HG03039 (cell line): ENCODE results near the gene LITAFD.
"Not testable (repeated sequence)": the region's sequence is repeated elsewhere in the genome, so short reads cannot be mapped to it uniquely, and the experiment has no call there.

Source experiments
- ATAC-seq: cut with Tn5 transposase; IDR thresholded peaks from one replicate; pipeline ENCODE4 v1.9.1; 2021; ENCODE audit warnings: mild to moderate bottlenecking, moderate library complexity; ENCODE audit not compliant: unreplicated experiment

LITAFD gene

DNA sequence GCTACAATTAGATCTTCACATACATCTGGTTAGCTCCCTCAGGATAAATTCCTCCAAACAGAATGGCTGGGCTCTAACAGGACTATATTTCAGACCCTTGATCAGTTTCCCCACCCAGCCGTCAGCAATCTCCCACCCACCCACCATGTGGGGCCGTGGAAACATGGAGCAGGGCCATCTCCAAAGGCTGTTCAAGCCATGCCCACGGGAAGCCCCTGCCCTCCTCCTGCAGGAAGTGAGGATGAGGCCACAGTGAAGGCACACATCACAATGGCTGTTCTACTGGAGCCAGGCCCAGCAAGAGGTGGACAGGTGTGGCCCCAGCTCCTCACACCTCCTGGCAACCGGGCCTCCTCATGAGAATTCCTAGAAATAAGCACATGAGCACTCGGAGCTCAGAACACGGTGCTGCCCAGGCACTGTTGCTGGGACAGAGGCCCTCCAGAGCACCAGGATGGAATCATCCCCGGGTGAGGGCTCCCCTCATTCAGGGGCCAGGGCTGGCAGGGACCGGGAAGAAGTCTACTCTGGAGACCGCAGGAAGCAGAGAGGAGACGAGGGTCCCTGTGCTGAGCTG is at the start of gene LITAFD:
Gene LITAFD, plus strand, starts transcription at position 311 of the 577 bp plus-strand sequence. CDS start 2,005 bp downstream, outside the sequence.
- no peak for ATAC-seq

DNA sequence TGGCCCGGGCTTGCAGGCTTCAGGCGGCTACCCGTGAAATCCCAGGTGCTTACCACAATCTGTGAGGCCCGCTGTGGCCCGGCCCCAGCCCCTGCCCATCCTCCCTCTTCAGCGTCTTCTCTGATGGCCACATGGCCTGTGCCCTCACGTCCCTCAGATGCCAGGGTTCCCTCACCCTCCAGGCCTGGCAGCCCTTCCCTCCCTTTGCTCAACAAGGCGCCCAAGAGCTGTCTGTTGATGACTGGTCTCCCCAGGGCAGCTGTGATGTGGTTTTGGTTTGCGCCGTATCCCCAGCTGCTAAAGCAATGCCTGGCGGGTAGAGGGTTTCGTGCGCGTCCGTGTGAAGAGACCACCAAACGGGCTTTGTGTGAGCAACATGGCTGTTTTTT is 49.4 kb upstream of the LITAFD start:
- ATAC-seq, result no peak

DNA sequence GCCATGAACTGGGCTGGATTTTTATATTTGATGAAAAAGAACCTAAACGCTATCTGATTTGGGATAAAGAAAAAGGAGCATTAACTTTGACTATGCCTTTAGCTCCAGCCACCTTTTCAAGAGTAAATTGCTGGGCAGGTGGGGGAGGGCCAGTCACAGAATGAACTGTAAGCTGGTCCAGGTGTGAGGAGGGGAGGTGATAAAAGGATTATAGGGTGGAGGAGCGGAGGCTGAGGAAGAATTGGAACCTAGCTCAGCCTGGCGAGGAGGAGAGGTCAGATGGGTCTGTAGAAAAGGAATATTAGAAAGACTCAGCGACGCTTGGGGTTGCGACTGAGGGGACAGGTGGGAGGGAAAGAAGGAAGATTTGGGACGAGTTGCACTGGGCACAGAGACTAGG is 45.4 kb upstream of the LITAFD start:
- not testable (repeated sequence) for ATAC-seq

DNA sequence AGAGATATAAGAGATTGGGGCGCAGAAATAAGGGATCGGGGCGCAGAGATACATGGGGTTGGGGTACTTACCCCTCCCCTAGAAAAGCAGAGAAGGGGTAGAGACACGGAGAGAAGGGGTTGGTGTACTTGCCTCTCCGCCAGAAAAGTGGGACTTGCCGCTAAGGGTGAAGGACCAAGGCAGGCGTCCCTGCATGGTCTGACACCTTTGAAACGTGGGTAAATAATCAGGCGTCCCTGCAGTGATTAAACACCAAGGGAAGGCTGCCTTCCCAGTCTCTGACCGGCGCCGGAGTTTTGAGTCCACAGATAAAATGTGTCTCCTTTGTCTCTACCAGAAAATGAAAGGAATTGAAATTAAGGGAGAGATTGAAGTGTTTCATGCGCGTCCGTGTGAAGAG is 44.6 kb upstream of the LITAFD start:
- ATAC-seq, result not testable (repeated sequence)

DNA sequence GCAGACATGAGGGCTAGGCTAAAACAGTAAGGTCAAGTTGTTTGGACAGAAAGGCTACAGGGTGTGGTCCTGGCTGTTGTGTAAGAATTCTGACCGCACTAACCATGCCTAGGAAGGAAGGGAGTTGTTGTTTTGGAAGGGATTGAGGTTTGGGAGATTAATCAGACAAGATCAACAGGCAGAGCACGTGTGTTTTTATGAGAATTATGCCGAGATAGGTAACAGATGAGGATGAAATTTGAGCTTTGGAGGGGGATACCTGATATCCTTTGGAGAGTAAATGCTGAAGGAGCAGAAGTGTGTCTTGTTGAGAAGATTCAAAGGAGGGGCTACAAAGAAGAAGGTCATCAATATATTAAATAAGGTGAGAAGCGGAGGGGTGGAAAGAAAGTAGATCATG is 40.1 kb upstream of the LITAFD start:
- ATAC-seq, result not testable (repeated sequence)

DNA sequence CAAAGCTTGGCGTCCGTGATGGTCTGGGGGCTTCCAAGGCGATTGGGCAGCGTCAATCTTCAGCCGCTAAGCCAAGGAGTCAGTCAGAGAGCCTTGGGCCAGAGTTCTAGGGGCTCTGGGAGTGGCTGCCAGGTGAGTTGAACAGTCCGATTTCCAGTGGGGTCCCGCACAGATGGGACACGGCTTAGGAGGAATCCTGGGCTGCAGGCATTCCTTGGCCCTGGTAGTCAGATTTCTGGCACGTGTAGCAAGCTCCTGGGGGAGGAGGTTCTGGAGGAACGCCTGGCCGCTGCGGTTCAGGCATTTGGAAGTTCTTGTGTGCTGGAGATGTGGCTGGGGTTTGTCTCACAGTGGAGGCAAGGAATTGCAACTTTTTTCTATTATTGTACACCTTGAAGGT is 38.9 kb upstream of the LITAFD start:
- ATAC-seq, result not testable (repeated sequence)

DNA sequence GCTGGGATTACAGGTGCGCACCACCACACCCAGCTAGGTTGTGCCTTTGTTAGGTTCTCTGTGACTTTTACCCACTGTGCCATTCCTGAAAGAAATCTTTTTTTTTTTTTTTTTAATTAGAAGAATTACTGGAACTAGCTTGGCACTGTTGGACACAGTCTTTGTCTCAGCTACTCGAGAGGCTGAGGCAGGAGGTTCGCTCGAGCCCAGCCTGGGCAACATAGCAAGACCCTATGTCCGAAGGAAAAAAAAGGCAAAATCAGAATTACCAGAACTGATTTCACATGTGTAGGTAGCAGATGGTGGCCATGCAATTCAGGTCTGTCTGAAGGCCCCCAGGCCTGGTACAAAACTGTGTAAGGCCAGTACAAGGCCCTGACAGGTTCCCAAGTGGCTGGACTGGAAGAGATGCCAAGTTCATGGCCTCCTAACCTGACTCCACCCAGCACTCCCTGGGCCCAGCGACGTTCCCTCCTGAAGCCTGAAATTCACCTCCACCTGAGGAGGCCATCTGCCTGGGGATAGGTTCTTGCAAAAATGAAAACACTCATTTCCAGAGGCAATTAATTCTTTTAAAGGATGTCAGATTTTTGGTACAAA is 36.4 kb upstream of the LITAFD start:
- ATAC-seq, result no peak

DNA sequence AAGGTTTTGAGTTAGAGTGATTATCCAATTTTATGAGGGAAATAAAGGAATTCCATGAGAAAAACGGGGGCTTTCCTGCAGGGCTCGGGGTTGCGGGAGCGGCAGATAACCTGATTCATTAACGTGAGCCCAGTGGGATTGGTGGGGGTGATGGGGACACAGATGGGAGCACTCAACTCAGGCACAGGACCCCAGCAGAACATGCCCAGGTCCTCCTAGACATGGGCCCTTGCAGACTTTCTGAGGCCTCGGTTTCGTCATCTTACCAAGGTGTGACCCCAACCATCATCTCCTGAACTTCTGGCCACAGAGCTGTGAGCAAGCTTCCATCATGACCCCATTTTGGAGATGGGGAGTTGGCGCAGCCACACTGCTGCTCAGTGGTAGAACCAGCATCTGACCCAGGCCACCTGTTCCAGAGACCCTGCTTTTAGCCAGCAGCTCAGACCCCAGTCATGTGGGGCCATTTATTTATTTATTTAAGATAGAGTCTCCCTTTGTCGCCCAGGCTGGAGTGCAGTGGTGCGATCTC is 35.7 kb upstream of the LITAFD start:
- ATAC-seq, result no peak

DNA sequence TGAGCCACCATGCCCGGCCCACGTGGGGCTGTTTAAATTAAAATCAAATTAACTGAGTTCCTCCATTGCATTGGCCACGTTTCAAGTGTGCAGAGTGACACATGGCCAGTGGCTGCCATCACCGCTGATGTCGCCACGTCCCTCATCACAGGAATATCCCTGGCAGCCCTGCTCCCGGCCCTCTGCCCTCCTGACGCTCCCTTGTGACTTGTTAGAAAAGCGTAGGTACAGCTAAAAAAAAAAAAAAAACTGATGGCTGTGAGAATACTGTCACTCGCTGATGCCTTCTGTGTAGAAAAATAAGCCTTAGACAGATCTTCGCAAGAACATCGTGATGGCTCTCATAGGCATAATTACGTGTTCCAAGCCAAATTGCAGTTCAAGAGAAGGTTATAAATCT is 35.0 kb upstream of the LITAFD start:
- ATAC-seq, result no peak

DNA sequence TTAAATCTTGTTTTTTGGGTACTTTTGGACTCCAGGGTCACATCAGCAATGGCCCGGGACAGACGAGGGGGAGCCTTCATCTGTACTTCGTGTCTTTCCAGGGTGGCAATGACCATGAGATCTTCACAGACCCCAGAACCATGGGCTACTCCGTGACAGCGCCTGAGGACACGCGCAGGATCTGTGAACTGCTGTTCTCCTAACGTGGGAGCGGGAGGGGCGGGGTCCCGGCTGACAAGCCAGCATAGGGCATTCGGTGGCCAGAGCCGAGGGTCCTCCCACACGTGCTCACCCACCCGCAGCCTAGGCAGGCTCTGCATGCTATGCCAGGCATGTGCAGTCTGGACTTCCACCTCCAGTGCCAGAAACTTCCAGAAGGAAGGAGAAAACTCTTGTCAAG is 34.5 kb upstream of the LITAFD start:
- ATAC-seq, result no peak

DNA sequence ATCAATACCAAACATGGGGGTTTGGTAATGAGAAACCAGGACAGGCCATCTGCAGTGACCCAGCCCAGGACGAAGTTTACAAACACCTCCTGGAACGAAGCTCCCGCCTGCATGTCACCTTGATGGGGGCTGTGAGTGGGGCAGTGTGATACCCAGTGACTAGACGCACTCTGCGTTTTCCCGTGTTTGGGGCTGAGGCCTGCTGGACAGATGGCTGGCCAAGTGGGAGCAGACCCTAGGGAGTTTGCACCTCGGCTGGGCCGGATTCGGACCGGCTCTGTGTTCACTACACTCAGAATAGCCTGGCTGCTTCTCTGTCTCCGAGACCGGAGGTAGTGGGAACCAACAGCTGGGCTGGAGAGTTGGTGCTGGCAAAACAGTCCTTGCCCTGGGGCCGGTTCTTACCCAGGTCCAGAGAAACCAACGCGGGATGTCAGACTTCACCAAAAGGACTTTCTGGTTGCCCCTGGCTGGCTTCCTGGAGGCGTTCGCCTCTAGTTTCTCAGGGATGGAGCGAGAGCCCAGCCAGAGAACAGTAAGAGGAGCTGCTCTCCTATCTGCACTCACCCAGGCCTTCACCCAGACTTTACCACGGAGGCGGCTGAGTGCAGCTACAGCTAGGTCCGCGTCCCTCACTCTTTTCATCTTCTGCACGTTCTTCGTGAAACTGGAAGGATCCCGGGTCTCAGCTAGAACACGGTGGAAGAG is 33.8 kb upstream of the LITAFD start:
- ATAC-seq, result no peak

DNA sequence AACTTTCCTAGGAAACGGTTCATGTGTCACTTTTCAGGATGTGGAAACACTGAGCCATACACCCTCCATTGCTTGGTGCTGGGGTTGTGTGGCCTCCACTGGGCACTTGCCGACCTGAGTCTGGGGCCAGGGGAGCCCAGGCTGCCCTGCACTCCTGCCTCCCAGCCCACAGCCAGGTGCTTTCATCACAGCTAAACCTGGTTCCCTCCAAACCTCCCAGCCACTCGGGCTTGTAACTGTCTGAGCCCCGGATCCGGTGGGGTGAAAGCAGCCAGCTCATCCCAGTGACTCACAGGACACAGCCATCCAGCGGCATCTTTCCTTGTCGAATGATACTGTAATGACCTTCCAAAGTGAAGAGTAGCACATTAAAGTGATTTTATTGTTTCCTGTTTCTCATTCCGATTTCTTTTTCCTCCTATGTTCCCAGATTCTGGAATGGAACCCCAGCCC is 33.2 kb upstream of the LITAFD start:
- no peak for ATAC-seq

DNA sequence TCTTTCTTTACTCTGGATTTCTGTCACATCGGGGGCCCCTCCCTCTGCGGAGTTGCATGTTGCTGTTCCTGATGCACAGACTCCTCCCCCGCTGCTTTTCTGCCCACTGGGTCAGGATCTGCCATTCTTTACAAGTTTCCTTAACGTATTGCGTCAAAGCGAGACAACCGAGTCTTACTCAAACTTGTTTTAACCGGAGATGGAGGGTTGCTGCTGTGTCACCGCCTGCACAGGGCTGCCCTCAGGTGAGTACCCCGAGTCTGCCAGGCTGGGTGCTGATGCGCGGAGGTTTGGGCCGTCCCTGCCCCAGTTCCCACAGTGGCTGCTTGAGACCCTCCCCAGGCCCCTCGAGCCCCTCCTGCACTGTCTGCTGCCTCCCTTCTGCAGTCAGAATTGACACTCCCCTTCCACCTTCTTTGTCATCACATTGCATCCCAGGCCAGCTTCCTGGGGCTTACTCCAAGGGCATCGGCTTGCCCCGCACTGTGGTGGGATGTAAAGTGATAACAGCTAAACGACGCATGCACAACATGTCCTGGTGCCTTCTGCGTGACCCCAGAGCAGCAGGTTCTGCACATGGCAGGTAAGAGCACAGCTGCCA is 32.6 kb upstream of the LITAFD start:
- ATAC-seq, result no peak

DNA sequence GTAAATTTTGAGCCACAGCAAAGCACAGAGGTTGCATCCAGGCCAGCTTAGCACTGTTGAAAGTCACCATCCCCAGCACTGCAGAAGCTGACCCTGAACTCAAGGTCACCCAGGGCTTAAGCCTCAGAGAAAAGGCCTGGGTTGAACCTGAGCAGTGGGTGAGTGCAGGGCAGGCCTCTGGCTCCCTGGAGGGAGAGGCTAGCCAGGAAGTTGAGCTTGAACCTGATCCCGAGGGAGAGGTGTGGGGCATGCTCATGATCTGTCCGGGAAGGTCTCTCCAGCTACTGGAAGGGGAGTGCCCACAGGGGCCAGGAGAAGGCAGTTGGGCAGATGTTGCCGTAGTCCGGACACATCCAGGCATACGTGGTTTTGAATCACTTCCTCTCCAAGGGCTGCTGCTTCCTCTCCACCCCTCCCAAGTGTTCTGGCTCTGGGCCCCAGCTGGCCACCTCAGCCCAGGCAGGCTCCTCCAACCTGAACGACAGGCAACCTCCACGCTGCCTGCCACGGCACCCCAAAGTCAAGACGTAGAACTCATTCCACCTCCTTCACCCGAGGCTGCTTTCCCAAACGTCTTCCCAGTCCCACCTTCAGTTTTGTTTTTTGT is 31.8 kb upstream of the LITAFD start:
- no peak for ATAC-seq

DNA sequence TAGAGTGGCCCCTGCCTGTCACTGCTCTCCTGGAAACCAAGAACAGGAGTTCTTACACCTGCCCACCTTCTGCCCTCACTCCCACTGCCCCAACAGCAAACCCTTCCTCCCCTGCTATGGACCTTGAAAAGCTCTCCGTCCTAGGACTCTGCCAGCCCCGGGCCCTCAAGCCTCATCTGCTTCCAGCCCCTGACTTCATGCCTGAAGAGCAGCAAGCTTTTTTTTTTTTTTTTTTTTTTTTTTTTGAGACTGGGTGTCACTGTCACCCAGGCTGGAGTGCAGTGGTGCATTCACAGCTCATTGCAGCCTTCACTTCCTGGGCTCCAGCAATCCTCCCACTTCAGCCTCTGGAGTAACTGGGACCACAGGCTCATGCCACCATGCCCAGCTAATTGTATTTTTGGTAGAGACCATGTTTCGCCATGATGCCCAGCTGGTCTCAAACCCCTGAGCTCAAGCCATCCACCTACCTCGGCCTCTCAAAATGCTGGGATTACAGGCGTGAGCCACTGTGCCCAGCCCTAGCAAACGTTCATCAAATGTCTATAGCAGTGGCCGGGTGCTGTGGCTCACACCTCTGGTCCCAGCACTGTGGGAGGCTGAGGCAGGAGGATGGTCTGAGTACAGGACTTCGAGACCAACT is 30.3 kb upstream of the LITAFD start:
- no peak for ATAC-seq

DNA sequence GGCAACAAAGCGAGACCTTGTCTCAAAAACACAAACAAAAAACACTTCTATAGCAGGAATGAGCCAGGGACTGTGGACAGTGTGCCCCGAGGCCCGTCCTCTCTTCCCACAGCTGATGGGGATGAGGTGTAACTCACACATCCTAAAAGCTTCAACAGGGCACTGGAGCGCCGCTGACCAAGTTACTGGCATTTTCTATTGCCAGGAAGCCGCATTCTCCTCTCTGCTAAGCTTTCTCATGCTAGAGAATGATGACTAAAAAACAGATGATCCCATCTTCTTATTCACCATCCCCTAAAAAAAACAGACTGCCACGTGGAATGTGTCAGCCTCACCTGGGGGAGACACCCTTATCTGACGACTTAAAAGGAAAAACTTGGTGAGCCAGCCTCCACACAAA is 29.6 kb upstream of the LITAFD start:
- ATAC-seq, result no peak

DNA sequence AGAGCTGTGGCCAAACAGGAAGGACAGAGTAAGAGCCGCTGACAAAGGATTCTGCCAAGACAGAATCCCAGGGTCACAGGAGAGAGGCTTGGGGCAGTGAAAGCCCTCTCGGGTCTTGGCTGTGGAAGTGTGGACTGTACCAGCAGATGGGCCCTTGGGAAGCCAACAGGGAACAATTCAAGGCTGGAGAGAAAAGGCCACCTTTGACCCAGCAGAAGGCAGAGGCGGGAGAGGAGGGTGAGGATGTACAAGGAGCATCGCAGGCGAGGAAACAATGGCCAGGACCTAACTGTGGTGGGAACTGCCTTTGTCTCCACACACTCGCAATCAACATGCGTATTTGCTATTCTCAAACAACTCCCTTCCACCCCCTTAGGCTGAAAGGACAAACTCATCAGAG is 29.0 kb upstream of the LITAFD start:
- no peak for ATAC-seq

DNA sequence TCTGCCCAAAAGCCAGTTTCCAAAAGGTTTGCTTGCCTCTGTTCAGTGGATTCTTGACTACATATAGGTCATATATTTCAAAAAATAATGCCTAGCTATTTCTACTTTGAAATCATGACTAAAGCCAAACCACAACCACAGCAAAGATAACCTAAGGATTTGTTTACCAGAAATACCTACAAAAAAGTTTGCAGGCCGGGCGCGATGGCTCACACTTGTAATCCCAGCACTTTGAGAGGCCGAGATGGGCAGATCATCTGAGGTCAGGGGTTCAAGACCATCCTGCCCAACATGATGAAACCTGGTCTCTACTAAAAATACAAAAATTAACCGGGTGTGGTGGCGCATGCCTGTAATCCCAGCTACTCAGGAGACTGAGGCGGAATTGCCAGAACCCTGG is 28.5 kb upstream of the LITAFD start:
- ATAC-seq, result no peak

DNA sequence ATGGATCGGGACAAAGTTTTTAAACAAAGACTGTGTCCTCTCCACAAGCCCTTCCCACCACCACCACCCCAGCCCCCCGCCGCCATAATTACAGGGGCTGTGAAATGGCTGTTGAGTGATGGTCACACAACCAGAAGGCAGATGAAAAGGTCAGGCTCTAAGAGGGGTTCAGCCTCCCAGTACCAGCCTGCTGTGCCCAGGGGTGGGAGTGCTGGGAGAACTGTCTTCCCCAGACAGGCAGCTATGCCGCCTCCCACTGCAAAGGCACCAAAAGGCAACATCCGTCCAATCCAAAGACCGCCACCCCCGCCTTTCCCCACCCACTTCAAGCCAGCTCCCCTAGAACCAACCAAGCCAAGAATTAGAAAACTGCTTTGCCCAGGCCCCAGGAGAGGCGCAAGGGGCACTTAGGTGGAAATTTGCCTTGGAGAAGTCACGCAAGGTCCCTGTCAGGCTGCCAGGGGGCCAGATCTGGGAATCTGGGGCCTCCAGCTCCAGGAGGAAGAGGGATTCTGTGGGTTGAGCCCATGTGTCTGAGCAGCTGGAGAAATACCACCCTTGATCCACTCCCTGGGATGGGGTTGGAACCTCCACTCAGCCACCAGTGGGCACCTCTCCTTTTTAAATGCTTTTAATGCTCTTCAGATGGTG is 27.7 kb upstream of the LITAFD start:
- ATAC-seq, result no peak

DNA sequence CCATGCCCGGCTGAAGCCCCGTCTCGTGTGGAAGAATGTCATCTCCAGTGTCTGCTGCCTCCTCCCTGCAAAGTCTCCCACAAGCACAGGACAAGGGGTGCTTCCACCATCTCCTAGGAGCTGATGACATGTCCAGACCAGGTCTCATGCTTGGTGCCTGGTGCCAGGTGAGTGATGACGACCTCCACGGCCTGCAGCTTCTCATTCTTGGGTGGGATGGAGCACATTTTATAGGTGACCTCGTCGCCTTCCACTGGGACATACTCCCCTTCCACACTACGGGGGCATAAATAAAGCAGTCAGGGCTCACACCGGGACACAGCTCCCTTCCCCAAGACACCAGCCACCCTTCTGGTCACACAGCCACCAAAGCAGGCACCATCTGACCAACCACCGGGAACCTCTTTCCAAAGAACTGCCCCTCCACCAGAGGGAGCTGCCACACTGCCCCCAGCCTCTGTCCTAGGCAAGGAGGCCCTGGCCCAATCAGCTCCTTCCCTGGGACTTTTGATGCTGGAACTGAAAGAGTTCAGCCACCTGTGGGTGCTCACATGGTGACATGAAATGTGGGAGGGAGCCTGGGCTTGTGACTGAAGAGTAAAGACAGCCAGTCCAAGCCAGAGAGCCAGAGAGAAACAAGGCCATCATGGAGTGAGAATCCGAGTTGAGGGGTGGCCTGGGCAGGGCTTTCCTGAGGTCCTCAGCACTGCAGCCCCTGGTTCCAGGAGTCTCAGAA is 26.9 kb upstream of the LITAFD start:
- no peak for ATAC-seq
